Measurements from ENCODE around the gene MEGF10. TPM values are rescaled to one million over a fixed set of nuclear protein-coding genes. Genes with fewer than 3 reads are reported as not detected.

Gene MEGF10
- total and polyA plus RNA-seq, 2 of the 8 experiments (the other 6 are each of a cell fraction or from before 2014, with no cell fraction given) = 38.2 to 53.1 TPM

DNA sequence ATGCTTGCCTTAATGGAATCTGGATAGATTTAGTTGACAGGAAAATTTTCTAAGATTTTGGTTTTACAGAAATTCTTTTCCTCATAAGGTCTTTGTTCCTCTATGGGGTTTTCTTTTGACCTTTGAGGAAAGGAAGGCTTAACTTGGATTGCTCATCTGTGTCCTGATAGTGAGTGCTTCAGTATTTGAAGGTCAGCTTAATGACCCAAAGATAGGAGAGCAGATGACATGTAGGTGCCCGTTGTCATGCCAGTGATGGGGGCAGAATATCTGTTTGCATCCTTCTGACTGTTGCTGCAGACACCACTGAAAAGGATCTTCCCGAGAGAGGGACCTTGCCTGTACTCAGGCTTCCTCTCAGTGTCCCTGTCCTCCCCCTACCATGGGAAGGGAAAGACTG lies 30.9 kb downstream of the MEGF10 start:
- Histone ChIP-seq H3K4me2 (ENCODE audit: insufficient read depth in 1 of 2, low read depth in 2 of 2, low read length in 2 of 2) (no peak overlapping the region), H2AFZ (ENCODE audit: low read length) (no peak overlapping the region), H4K91ac (replicated peaks; ENCODE audit: insufficient read length, low read length) (peak overlapping the region; percentile 14), H3K9ac (replicated peaks in 1 of 4; ENCODE audit: extremely low read depth in 1 of 4, low read depth in 3 of 4, low read length in 3 of 4) (no peak overlapping the region), H2BK5ac (ENCODE audit: low read depth, low read length) (no peak overlapping the region; the same call in 1 of the 2 replicates), H3K27ac (ENCODE audit: low read depth, low read length) (no peak overlapping the region), H2BK120ac (replicated peaks; ENCODE audit: low read depth, low read length) (no peak overlapping the region), H4K5ac (ENCODE audit: insufficient read length, low read depth, low read length) (no peak overlapping the region), H3K4ac (replicated peaks; ENCODE audit: insufficient read length, low read depth, low read length) (no peak overlapping the region), H3K27me3 (replicated peaks in 1 of 4; ENCODE audit: control insufficient read depth in 3 of 4, extremely low read depth in 1 of 4, insufficient read depth in 3 of 4, low read length in 3 of 4) (no peaks in the 10 kb centered on the region), H3K23me2 (ENCODE audit: low read depth, low read length) (no peaks in the 10 kb centered on the region), H2AK5ac (ENCODE audit: low read depth, low read length) (peak overlapping the region; percentile 3; the same call in 1 of the 2 replicates), H4K8ac (ENCODE audit: extremely low read depth, insufficient read depth, low read length) (no peak overlapping the region), H2BK12ac (ENCODE audit: low read depth, low read length) (peak overlapping the region; percentile 42; the same call in 1 of the 2 replicates), H2BK20ac (ENCODE audit: low read length) (peak overlapping the region; percentile 44; the same call in 1 of the 2 replicates), H3K79me2 (ENCODE audit: control insufficient read depth in 1 of 2, insufficient read depth in 2 of 2, low read length in 2 of 2) (peaks cover 0 to 76% of the 10 kb centered on the region in 2 experiments; a peak in 3 of 4 replicates), H3K79me1 (ENCODE audit: low read depth, low read length) (no peaks in the 10 kb centered on the region; the same call in 1 of the 2 replicates), H3K18ac (ENCODE audit: extremely low read depth, low read length) (0 out of 2 replicates have a peak overlapping the region, but pooled peaks have one; percentile 43), H3K23ac (ENCODE audit: insufficient read length) (no peak overlapping the region), H3K9me3 (ENCODE audit: insufficient read depth in 2 of 2, low read depth in 1 of 2, low read length in 1 of 2) (no peaks in the 10 kb centered on the region), H4K20me1 (replicated peaks in 1 of 2; ENCODE audit: control insufficient read depth in 1 of 2, insufficient read depth in 2 of 2, low read length in 2 of 2) (no peaks in the 10 kb centered on the region), H2BK15ac (ENCODE audit: low read length) (no peak overlapping the region; the same call in 1 of the 2 replicates), H3K56ac (replicated peaks; ENCODE audit: insufficient read length, low read depth, low read length) (no peak overlapping the region), H3K4me3 (ENCODE audit: extremely low read depth in 1 of 4, insufficient read depth in 2 of 4, low read depth in 3 of 4, low read length in 4 of 4) (no peak overlapping the region), H3K14ac (ENCODE audit: insufficient read length) (no peak overlapping the region), H3K36me3 (ENCODE audit: control insufficient read depth in 2 of 4, insufficient read depth in 4 of 4, low read length in 3 of 4) (no peaks in the 10 kb centered on the region), H3K4me1 (replicated peaks in 1 of 4; ENCODE audit: control insufficient read depth in 3 of 4, insufficient read depth in 4 of 4, low read length in 3 of 4) (peaks cover 0 to 16% (median 13%) of the 10 kb centered on the region in 4 experiments; a peak in 6 of 7 replicates)
- no peak for TF ChIP-seq TAF1 (IDR thresholded peaks at IDR 0.05; ENCODE audit: low read depth, low read length)
- no peak for DNase-seq (ENCODE audit: low read depth in 1 of 2, low spot score in 2 of 2)
- ChIA-PET CTCF (ENCODE audit: partially characterized antibody) (interaction anchor here (0.6 to 2.1 kb wide), 3 partner anchors 9 to 171 kb away, joined by 3 to 5 read pairs (median 4); no protein-coding TSS in a partner anchor), POLR2A (ENCODE audit: partially characterized antibody) (no interaction called here)
- WGBS, 2 experiments (ENCODE audit: extremely low coverage in 1 of 2, insufficient coverage in 1 of 2, insufficient read length in 1 of 2, insufficient replicate concordance in 2 of 2, low coverage in 1 of 2, low lambda C conversion rate in 2 of 2, missing lambda C conversion rate in 1 of 2) = 88% methylated on average over 2 of the region's 2 CpGs; no CpG with 5 or more reads in 1 of the 2 experiments
- no peak for FAIRE-seq

Measured in H1 (cell line).